NCI-H774 (cell line): Measurements from ENCODE around the gene OR9K2.
"Not testable (repeated sequence)": the region's sequence is repeated elsewhere in the genome, so short reads cannot be mapped to it uniquely, and the experiment has no call there.

Experiments
- DNase-seq: peaks from one replicate; lab custom pipeline; 2025; lab: John Stamatoyannopoulos, UW

The OR9K2 gene, protein sequence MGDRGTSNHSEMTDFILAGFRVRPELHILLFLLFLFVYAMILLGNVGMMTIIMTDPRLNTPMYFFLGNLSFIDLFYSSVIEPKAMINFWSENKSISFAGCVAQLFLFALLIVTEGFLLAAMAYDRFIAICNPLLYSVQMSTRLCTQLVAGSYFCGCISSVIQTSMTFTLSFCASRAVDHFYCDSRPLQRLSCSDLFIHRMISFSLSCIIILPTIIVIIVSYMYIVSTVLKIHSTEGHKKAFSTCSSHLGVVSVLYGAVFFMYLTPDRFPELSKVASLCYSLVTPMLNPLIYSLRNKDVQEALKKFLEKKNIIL

DNA sequence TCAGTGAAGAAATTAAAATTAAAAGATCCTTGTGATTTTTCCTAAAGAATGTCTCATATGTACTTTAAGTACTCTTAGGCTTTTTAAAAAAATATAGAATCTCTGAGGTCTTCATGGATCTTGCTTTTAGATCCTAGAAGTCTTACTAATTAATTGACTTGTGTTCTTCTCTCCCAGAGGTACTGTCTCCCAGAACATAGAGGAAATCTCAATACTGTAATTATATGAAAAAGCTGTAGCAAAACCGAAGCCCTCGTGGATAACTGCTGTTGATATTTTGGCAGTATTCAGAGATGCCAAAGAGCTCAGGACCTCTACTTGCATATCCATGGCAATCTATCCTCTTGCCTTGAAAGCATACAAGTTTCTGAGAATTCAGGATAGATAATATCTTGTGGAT lies at the start of gene OR9K2:
TSS of gene OR9K2 (plus strand) at position 301 of the 400 bp plus-strand sequence. CDS start 3,429 bp downstream, outside the sequence.
- no peak for DNase-seq

DNA sequence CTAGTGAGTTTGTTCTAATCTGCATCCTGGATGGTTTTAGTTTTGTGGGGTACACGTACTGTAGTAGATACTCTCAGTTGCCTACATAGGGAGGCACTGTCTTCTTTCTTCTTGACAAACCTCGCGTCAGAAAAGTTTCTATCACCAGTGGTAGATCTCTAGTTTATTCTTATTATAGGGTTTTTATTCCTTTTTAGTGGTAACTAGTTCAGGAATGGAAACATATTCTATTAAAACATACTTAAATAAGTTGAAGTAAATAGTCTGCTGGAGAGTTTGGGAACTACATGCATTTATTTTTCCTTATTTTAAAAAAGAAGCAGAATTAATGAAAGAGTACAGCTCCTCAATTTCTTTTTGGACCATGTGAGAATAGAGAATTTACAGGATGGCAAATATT lies 33.6 kb upstream of the OR9K2 start:
- no peak for DNase-seq

DNA sequence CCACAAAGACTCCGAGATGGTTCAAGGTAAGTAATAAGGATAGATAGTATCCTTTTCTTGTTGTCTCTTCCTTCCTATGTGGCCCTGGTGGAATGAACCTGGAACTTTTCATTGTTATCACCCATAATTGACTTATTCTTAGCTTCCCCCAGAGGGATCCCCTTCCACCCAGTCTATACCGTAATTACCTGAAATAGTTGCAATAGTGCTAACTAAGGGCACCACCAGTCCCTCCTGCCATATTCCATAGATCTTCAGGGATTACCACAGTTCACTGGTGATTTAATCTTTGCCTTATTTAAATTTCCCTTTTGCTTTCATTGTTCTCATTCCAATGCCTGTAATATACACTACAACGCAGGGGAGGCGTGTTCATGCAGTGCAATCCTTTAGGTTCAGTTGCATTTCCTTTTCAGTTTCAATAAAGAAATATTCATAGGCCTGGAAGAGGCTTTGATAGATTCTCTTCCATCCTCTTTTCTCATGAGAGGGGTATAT lies 13.8 kb upstream of the OR9K2 start:
- DNase-seq = no peak

DNA sequence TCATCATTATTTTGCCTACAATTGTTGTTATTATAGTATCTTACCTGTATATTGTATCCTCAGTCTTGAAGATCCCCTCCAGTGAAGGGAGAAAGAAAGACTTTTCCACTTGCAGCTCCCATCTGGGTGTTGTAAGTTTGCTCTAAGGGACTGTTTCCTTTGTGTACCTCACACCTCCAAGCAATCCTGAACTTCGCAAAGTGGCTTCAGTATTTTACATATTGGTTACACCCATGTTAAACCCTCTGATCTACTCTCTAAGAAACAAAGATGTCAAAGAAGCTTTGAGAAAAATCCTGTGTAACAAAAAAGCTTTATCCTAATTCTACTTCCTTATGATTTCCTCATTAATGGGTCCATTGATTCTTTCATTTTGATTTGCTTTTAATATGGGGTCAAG lies 10.1 kb upstream of the OR9K2 start:
- no peak for DNase-seq

DNA sequence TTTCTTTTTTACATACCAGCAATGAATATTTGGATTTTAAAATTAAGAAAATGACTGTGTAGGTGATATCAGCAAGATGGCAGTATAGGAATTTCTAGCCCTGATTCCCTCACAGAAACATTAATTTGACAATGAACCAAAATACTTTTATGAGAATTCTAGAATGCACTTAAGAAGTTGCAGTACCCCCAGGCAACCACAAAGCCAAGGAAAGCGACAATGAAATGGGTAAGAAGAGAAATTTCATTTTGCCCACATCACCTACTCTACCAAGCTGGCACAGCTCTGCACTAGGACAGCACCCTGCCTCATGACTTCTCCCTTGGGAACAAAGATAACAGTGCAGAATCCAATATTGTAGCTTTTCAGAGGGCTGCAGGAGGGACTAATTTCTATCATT lies 6.6 kb downstream of the OR9K2 start:
- no peak for DNase-seq

DNA sequence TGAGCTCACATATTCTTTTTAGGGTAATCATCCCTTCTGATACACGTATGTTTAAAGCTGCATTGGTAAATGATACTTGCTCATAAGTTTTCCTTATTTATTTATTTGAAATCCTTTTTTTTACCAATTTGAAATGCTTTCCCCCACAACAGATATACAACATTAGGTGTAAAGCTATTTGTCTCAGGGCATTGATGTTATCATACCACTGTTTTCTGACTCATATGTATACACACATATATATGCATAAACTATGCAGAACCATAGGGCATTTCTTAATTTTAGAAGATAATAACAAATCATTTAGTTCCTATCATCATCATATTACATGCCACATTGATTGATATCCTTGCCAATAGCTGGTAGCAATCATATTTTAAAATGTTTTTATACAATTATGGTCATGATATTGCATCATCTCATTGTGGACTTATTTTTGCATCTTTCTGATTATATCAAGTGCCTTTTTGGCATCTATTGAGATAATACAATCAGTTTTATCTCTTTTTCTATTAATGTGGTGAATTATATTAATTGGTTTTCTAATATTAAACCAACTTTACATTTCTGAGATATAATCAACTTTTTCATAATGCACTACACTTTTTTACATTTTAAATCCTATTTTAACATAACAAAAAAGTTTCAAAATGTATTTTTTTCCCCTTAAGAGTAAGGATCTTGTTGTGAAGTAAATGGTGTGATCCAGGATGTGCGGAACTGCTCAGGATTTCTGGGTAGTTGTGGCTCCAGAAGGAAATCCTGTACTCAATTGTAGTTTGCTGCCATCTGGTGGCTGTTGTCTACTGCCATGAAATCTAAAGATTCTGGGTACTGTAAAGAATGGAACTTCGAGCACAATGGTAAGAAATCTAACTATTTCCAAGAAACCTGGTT lies 16.7 kb downstream of the OR9K2 start:
- DNase-seq = peak; percentile 72

DNA sequence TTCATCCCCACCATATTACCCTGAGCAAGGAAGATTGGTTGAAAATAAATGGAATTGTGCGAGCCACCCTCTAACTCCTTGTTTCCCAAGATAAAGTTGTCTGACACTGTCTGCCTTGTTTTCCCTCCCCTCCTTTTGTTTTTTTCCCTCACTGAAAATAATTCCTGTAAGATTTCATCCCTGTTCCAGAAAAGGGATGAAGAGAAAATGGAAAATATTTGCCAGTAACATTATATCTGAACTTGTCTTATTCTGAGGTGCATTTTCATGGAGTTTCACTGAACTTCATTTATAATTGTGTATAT lies 17.3 kb downstream of the OR9K2 start:
- no peak for DNase-seq

DNA sequence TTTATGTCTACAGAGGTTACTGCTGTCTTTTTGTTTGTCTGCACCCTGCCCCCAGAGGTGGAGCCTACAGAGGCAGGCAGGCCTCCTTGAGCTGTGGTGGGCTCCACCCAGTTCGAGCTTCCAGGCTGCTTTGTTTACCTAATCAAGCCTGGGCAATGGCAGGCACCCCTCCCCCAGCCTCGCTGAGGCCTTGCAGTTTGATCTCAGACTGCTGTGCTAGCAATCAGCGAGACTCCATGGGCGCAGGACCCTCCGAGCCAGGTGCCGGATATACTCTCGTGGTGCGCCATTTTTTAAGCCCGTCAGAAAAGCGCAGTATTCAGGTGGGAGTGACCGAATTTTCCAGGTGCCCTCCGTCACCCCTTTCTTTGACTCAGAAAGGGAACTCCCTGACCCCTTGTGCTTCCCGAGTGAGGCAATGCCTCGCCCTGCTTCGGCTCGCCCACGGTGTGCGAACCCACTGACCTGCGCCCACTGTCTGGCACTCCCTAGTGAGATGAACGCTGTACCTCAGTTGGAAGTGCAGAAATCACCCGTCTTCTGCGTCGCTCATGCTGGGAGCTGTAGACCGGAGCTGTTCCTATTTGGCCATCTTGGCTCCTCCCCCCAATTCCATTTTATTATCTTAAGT lies 40.9 kb downstream of the OR9K2 start:
- not testable (repeated sequence) for DNase-seq

DNA sequence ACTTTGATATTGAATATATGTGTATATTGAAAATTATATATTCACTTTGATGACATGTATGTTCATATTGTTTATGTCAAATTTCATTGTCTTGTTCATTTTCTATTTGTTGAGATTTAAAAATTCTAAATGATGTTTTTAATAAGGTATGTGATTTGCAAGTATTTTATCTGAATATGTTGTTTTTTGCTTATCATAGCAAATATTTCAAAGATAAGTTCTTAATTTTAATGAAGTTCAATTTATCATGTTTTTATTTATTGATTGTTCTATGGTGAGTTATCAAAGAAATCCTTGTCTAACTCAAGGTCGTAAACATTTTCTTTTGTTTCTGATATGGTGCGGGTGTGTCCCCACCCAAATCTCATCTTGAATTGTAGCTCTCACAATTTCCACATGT lies 45.2 kb downstream of the OR9K2 start:
- no peak for DNase-seq

DNA sequence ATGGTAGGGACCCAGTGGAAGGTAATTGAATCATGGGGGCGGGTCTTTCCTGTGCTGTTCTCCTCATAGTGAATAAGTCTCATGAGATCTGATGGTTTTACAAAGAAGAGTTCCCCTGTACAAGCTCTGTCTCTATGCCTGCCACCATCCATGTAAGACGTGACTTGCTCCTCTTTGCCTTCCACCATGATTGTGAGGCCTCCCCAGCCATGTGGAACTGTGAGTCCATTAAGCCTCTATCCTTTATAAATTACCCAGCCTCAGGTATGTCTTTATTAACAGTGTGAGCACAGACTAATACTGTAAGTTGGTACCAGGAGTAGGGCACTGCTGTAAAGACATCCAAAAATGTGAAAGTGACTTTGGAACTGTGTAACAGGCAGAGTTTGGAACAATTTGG lies 45.6 kb downstream of the OR9K2 start:
- DNase-seq = not testable (repeated sequence)

DNA sequence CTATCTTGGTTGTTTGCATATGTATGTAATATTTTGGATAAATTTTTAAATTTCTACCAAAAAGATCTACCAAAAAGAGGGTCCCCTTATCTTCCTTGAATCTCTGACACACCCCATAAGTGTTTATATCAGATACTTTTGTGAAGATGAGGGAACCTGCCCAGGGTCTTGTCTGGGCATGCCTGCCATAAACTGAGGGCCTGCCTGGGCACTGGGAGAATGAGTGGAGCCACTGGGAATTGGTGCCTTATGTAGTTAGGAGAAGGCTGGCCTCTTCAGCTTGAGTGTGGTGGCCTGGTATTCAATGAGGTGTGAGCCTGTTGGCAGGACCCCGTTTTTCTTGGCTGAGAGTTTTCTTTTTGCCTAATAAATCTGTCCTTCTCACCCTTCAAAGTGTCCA lies 46.5 kb downstream of the OR9K2 start:
- DNase-seq = no peak

DNA sequence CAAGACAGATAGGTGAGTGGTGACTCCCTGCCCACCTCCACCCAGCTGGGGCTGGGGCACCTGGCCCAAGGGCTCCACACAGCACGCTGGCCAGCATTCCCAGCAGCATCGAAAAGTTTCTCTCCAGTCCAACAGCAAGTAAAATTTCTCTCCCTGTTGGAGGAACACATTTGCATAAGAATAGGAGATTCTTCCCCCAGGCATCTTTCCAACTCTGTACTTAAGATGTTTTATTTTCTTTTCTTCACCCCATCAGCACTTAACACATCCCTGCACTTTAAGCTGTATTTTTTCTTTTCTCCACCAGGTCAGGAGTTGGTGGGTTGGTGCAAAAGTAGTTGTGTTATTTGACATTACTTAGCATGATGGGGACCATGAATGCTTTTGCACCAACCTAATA lies 47.2 kb downstream of the OR9K2 start:
- no peak for DNase-seq
